WTC11 (cell line): ENCODE measurements around the gene ZNF709. TPM values are rescaled to one million over a fixed set of nuclear protein-coding genes. Genes with fewer than 3 reads are reported as not detected.
"Not testable (repeated sequence)": the region's sequence is repeated elsewhere in the genome, so short reads cannot be mapped to it uniquely, and the experiment has no call there.

ENCODE experiments used
- ATAC-seq: fragments of 200-7000 bp; cut with Tn5 transposase; 2 replicates; pipeline ENCODE4 v1.10.0; 2021; ENCODE audit warnings: mild to moderate bottlenecking, moderate library complexity
- CTCF ChIA-PET: fragments of 300-600 bp; sonication (Branson Sonifier 250); formaldehyde crosslinking; loops from one replicate; lab custom pipeline; 2021; ENCODE audit warnings: antibody characterized with exemption; lab: Charles Lee
- POLR2A ChIA-PET: fragments of 350-600 bp; sonication (Branson Sonifier 250); formaldehyde crosslinking; loops from one replicate; lab custom pipeline; 2021; ENCODE audit warnings: antibody characterized with exemption; lab: Charles Lee
- DNase-seq: peaks from one replicate; pipeline ENCODE4 v3.0.0; 2021; ENCODE audit warnings: low spot score
- H3K27ac Mint-ChIP-seq: 2 replicates; pipeline ENCODE4 v1.8.0; 2021; ENCODE audit warnings: mixed read lengths
- H3K27me3 Mint-ChIP-seq: 2 replicates; pipeline ENCODE4 v1.8.0; 2021; ENCODE audit warnings: low read depth, mild to moderate bottlenecking, moderate library complexity, mixed read lengths
- H3K36me3 Mint-ChIP-seq: 2 replicates; pipeline ENCODE4 v1.8.0; 2021; ENCODE audit warnings: mixed read lengths
- H3K4me1 Mint-ChIP-seq: 2 replicates; pipeline ENCODE4 v1.8.0; 2022; ENCODE audit warnings: mixed read lengths
- H3K4me3 Mint-ChIP-seq: 2 replicates; pipeline ENCODE4 v1.8.0; 2021; ENCODE audit warnings: mild to moderate bottlenecking, moderate library complexity, mixed read lengths
- H3K9me3 Mint-ChIP-seq: 2 replicates; pipeline ENCODE4 v1.8.0; 2021; ENCODE audit warnings: mixed read lengths
- ATF1 ChIP-seq: sonication (generic); formaldehyde crosslinking; IDR thresholded peaks from 2 replicates; pipeline ENCODE4 v1.8.1; 2023; ENCODE audit warnings: mild to moderate bottlenecking, moderate library complexity, missing genetic modification reagents
- CBFB ChIP-seq: sonication (generic); formaldehyde crosslinking; IDR thresholded peaks from 2 replicates; pipeline ENCODE4 v1.8.1; 2022; ENCODE audit warnings: mild to moderate bottlenecking, low read depth, missing genetic modification reagents
- FOXK1 ChIP-seq: sonication (generic); formaldehyde crosslinking; IDR thresholded peaks from 2 replicates; pipeline ENCODE4 v1.8.0; 2022; ENCODE audit warnings: mild to moderate bottlenecking, moderate library complexity, missing genetic modification reagents
- FOXP1 ChIP-seq: sonication (generic); formaldehyde crosslinking; IDR thresholded peaks from 2 replicates; pipeline ENCODE4 v1.8.0; 2022; ENCODE audit warnings: missing genetic modification reagents, mild to moderate bottlenecking, moderate library complexity, borderline replicate concordance
- GABPB1 ChIP-seq: sonication (generic); formaldehyde crosslinking; IDR thresholded peaks from 2 replicates; pipeline ENCODE4 v1.8.1; 2023; ENCODE audit warnings: mild to moderate bottlenecking, missing genetic modification reagents
- IRF2 ChIP-seq: sonication (generic); formaldehyde crosslinking; IDR thresholded peaks from 2 replicates; pipeline ENCODE4 v1.8.0; 2022; ENCODE audit warnings: low read depth, missing genetic modification reagents, borderline replicate concordance
- JUN ChIP-seq: sonication (generic); formaldehyde crosslinking; IDR thresholded peaks from 2 replicates; pipeline ENCODE4 v1.8.0; 2023; ENCODE audit warnings: mild to moderate bottlenecking, missing genetic modification reagents
- MYBL2 ChIP-seq: sonication (generic); formaldehyde crosslinking; IDR thresholded peaks from 2 replicates; pipeline ENCODE4 v1.8.1; 2023; ENCODE audit warnings: mild to moderate bottlenecking, moderate library complexity, missing genetic modification reagents
- NR3C1 ChIP-seq: sonication (generic); formaldehyde crosslinking; conservative IDR thresholded peaks from 2 replicates; pipeline ENCODE4 v1.8.1; 2023; ENCODE audit warnings: low read depth, mild to moderate bottlenecking, missing genetic modification reagents
- TP53 ChIP-seq: sonication (generic); formaldehyde crosslinking; IDR thresholded peaks from 2 replicates; pipeline ENCODE4 v1.8.1; 2023; ENCODE audit warnings: mild to moderate bottlenecking, missing genetic modification reagents
- total RNA-seq: library from RNA; stranded (reverse); gene quantifications from 3 replicates; pipeline ENCODE4 v1.2.3, GENCODE V29; 2021
- TF ChIP-seq, protein P1 (sequence below): sonication (generic); formaldehyde crosslinking; conservative IDR thresholded peaks from 2 replicates; pipeline ENCODE4 v1.8.1; 2023; ENCODE audit warnings: mild to moderate bottlenecking, low read depth, missing genetic modification reagents, moderate library complexity
- TF ChIP-seq, protein P2 (sequence below): sonication (generic); formaldehyde crosslinking; IDR thresholded peaks from 2 replicates; pipeline ENCODE4 v1.8.1; 2023; ENCODE audit warnings: mild to moderate bottlenecking, missing genetic modification reagents, moderate library complexity

ZNF709 gene
- total RNA-seq, 1 experiment from 2014 or later: 3.0 TPM

DNA sequence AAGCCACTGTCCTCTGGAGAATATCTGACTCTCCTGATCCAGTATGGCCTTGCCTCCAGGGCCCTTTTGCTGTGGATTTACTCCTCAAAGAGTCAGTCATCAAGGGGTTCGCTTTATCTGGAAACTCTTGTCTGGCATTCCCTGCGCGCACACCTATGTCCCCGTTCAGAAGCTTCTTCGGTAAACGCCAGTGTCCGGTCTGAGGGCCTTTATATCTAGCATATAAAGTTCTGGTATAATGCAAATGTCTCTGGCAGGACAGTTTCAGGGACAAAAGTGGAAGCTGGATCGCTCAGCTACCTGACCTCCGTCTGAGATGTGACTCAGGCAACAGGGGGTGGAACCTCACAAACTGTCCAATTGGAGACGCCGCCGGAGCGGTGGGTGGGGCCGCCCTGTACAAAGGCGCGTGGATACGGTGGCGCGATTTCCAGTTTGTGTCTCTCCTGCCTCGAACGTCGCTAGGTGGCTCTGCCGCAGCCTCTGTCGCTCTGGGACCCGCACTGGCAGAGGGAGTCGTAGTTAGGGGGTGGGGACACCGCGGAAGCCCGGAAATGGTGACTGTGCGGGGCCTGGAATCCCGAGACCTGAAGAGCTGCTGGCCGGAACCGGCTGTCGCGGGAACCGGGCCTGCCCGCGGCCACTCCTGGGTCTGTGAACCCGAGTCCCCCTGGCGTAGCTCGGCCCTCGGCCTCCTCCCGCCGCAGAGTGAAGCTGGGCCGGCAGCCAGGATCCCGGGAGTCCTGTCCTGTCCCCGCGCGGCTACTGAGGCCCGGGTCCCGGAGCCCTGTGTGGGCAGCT is 10.6 kb upstream of the ZNF709 start (continued):
- peak; percentile 85 for TF ChIP-seq FOXK1 (CRISPR knock-in tag)

DNA sequence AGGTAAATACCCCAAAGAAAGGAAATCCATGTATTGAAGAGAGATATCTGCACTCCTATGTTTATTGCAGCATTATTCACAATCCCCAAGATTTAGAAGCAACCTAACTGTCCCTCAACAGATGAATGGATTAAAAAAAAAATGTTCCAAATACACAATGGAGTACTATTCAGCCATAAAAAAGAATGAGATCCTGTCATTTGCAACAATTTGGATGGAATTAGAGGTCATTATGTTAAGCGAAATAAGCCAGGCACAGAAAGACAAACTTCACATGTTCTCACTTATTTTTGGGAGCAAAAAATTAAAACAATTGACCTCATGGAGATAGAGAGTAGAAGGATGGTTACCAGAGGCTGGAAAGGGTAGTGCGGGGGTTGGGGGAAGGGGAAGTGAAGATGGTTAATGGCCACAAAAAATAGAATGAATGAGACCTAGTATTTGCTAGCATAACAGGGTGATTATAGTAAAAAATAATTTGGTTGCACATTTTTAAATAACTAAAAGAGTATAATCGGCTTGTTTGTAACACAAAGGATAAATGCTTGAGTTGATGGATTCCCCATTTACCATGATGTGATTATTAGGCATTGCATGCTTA is 9.7 kb upstream of the ZNF709 start:
- ATAC-seq (no peak), DNase-seq (no peak)
- Mint-ChIP-seq H3K4me3 (peak overlapping the region; percentile 76; the same call in 1 of the 2 replicates), H3K27ac (peak overlapping the region; percentile 95), H3K36me3 (no peaks in the 10 kb centered on the region), H3K4me1 (peaks cover 7% of the 10 kb centered on the region), H3K27me3 (peaks cover 7% of the 10 kb centered on the region), H3K9me3 (peaks cover 6% of the 10 kb centered on the region)
- TF ChIP-seq, protein P1, sequence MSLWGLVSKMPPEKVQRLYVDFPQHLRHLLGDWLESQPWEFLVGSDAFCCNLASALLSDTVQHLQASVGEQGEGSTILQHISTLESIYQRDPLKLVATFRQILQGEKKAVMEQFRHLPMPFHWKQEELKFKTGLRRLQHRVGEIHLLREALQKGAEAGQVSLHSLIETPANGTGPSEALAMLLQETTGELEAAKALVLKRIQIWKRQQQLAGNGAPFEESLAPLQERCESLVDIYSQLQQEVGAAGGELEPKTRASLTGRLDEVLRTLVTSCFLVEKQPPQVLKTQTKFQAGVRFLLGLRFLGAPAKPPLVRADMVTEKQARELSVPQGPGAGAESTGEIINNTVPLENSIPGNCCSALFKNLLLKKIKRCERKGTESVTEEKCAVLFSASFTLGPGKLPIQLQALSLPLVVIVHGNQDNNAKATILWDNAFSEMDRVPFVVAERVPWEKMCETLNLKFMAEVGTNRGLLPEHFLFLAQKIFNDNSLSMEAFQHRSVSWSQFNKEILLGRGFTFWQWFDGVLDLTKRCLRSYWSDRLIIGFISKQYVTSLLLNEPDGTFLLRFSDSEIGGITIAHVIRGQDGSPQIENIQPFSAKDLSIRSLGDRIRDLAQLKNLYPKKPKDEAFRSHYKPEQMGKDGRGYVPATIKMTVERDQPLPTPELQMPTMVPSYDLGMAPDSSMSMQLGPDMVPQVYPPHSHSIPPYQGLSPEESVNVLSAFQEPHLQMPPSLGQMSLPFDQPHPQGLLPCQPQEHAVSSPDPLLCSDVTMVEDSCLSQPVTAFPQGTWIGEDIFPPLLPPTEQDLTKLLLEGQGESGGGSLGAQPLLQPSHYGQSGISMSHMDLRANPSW (CRISPR knock-in tag): no peak
- TF ChIP-seq GABPB1 (CRISPR knock-in tag): no peak
- TF ChIP-seq FOXP1 (CRISPR knock-in tag): no peak
- no peak for TF ChIP-seq TP53 (CRISPR knock-in tag)
- POLR2A ChIA-PET: interaction anchor here (1.0 to 2.2 kb wide), 4 partner anchors 10 to 129 kb away, joined by 5 to 15 read pairs (median 6); partner anchors contain the start of genes ZNF442, ZNF443, ZNF709 and ZNF799
- CTCF ChIA-PET: interaction anchor here (0.7 to 1.7 kb wide), 7 partner anchors 12 to 403 kb away, joined by 3 to 26 read pairs (median 5); partner anchors contain the start of genes ZNF442, ZNF490 and ZNF791

GRCh38 chr19:12486265-12486783 is 1.7 kb upstream of the ZNF709 start:
- H3K9me3 Mint-ChIP-seq, ATAC-seq, H3K36me3 Mint-ChIP-seq, H3K4me3 Mint-ChIP-seq, H3K27ac Mint-ChIP-seq, DNase-seq, CTCF ChIA-PET: not testable (repeated sequence)
- Mint-ChIP-seq H3K27me3 (peaks cover 14% of the 10 kb centered on the region), H3K4me1 (peaks cover 16% of the 10 kb centered on the region)
- POLR2A ChIA-PET: interaction anchor here (0.7 kb wide), 1 partner anchor 18 kb away, joined by 3 read pairs; no protein-coding TSS in a partner anchor

DNA sequence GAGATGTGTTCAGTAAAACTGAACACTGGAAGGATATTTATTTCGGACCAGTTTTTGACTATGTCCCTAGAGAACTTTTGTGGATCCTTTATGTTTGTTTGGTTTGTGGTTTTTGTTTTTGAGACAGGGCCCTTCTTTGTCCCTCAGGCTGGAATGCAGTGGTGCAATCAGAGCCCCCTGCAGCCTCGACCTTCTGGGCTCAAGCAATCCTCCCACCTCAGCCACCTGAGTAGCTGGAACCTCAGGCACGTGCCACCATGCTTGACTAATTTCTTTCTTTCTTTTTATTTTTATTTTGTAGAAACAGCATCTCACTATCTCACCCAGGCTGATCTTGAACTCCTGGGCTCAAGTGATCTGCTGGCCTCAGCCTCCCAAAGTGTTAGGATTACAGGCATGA is 955 bp upstream of the ZNF709 start:
- TF ChIP-seq JUN (no peak), MYBL2 (CRISPR knock-in tag) (no peak), CBFB (no peak), ATF1 (CRISPR knock-in tag) (no peak), NR3C1 (no peak), IRF2 (CRISPR knock-in tag) (no peak)
- TF ChIP-seq, protein P2, sequence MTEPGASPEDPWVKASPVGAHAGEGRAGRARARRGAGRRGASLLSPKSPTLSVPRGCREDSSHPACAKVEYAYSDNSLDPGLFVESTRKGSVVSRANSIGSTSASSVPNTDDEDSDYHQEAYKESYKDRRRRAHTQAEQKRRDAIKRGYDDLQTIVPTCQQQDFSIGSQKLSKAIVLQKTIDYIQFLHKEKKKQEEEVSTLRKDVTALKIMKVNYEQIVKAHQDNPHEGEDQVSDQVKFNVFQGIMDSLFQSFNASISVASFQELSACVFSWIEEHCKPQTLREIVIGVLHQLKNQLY (CRISPR knock-in tag): no peak
- Mint-ChIP-seq H3K36me3 (no peaks in the 10 kb centered on the region), H3K27ac (no peak overlapping the region; the same call in 1 of the 2 replicates), H3K4me1 (peaks cover 16% of the 10 kb centered on the region), H3K4me3 (peak overlapping the region; percentile 89), H3K27me3 (peaks cover 14% of the 10 kb centered on the region), H3K9me3 (no peaks in the 10 kb centered on the region)
- ATAC-seq: no peak
- POLR2A ChIA-PET: no interaction called here
- no peak for DNase-seq
- CTCF ChIA-PET: interaction anchor here (0.6 kb wide), 1 partner anchor 272 kb away, joined by 3 read pairs; no protein-coding TSS in a partner anchor
